PC-9 (cell line): ENCODE data around the gene EFCAB11.

ENCODE experiments used
- EZH2 ChIP-seq: fragments of 200-600 bp; sonication (generic); IDR thresholded peaks from 2 replicates; pipeline ENCODE4 v1.8.0; 2017; ENCODE audit warnings: antibody characterized with exemption, low read depth
- TF ChIP-seq, protein P1 (sequence below): fragments of 200-600 bp; sonication (generic); conservative IDR thresholded peaks from 2 replicates; pipeline ENCODE4 v1.6.1; 2017; ENCODE audit warnings: mixed run types, antibody characterized with exemption, mild to moderate bottlenecking, moderate library complexity

DNA sequence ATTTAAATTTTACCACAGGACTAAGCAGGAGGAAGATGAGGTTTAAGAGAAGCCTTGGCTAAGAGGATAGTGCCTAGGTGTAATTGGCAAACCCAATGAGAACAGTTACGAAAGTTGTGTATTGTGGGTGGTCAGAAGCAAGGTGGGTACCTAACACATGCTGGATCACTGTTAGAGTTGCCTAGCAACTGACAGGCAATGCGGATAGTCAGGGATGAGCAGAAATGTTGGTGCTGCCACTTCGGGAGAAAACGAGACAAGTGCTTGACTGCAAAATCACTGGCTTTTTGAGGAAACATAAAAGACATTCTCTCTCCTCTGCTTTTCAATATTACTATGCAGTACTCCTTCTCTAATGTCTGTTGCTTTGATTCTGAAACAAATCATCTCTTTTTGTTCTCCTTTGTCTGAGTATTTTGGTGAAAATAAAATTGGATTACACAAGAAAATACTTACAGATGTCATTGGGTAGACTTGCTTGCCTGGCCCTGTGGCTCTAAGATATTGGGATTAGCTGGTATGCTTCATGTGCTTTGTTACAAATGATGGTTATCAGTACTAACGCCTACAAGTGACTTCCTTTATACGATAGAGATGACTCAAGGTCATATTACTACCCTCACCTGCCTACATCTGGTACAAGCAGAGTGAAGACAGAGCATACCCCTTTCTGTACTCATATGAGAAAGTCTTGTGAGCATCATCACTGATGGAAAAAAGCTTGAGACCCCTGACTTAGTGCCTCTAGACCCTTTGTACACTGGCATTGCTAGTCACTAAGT, 49.2 kb upstream of the EFCAB11 start:
- TF ChIP-seq, protein P1, sequence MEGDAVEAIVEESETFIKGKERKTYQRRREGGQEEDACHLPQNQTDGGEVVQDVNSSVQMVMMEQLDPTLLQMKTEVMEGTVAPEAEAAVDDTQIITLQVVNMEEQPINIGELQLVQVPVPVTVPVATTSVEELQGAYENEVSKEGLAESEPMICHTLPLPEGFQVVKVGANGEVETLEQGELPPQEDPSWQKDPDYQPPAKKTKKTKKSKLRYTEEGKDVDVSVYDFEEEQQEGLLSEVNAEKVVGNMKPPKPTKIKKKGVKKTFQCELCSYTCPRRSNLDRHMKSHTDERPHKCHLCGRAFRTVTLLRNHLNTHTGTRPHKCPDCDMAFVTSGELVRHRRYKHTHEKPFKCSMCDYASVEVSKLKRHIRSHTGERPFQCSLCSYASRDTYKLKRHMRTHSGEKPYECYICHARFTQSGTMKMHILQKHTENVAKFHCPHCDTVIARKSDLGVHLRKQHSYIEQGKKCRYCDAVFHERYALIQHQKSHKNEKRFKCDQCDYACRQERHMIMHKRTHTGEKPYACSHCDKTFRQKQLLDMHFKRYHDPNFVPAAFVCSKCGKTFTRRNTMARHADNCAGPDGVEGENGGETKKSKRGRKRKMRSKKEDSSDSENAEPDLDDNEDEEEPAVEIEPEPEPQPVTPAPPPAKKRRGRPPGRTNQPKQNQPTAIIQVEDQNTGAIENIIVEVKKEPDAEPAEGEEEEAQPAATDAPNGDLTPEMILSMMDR: no peak
- TF ChIP-seq EZH2: no peak
